ENCODE data around the gene CLIP2.
"Not testable (repeated sequence)": the region's sequence is repeated elsewhere in the genome, so short reads cannot be mapped to it uniquely, and the experiment has no call there.

CLIP2 gene

GRCh38 chr7:74365322-74366022 is 76.3 kb downstream of the CLIP2 start:
- DNase-seq (ENCODE audit: low read depth in 3 of 3, low spot score in 1 of 3): no peak

DNA sequence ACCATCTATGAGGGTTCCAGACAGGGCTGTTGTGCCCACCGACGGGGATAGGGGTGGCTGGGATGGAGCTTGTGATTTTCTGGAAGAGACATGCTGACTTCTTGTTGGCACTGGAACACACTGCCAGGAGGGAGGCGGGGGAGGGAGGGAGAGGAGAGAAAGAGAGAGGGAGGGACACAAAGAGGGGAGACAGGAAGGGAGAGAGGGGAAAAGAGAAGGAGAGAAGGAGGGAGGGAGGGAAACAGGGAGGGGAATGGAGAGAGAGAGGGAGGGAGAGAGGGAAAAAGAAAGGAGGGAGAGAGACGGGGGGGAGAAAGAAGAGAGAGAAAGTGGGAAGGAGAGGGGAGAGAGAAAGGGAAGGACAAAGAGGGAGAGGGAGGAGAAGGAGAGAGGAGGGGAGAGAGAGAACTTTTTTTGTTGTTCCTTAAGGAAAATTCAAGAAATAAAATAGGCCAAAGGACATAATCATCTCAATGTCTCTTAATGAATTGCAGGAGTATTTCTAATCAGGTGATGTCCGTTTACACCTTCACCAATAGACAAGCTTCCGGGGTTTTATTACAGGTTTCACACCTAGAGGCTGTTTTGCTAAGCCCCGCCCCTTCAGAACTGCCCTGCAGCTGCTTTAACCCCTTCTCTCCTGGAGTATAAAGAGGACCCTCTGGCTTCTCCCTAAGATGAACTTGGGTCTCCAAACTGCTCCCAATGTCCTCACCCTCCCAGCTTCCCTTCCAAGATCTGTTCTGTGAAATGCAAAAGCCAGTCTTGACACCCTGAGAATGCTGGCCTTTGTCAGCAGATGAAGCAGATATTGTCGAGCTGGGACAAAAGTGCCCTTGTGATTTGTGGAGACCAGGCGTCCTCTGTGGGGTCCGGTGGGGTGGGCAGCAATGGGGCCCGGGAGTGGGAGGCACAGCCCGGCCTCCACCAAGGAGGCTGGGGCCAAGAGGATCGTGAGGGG is 82.5 kb downstream of the CLIP2 start:
- DNase-seq (ENCODE audit: low read depth in 3 of 3, low spot score in 1 of 3): no peak

- no peak for DNase-seq (ENCODE audit: low read depth in 3 of 3, low spot score in 1 of 3)
These were observed 83.4 kb downstream of the CLIP2 start for GRCh38 chr7:74372511-74373111.

- no peak for DNase-seq (ENCODE audit: low read depth in 3 of 3, low spot score in 1 of 3)
These were observed 84.3 kb downstream of the CLIP2 start for GRCh38 chr7:74373536-74373935.

DNA sequence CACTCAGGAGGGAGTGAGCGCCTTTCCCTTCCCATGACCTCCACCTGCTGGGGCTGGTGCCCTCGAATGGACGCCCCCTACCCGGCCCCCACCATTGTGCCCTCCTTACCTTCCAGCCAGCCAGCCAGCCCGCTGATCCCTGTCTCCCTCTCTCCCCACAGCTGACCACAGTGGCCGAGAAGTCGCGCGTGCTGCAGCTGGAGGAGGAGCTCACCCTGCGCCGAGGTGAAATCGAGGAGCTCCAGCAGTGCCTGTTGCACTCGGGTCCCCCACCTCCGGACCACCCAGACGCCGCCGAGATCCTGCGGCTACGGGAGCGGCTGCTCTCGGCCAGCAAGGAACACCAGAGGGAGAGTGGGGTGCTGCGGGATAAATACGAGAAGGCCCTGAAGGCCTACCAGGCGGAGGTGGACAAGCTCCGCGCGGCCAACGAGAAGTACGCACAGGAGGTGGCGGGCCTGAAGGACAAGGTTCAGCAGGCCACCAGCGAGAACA is 86.6 kb downstream of the CLIP2 start:
- no peak for DNase-seq (ENCODE audit: low read depth in 3 of 3, low spot score in 1 of 3)

DNA sequence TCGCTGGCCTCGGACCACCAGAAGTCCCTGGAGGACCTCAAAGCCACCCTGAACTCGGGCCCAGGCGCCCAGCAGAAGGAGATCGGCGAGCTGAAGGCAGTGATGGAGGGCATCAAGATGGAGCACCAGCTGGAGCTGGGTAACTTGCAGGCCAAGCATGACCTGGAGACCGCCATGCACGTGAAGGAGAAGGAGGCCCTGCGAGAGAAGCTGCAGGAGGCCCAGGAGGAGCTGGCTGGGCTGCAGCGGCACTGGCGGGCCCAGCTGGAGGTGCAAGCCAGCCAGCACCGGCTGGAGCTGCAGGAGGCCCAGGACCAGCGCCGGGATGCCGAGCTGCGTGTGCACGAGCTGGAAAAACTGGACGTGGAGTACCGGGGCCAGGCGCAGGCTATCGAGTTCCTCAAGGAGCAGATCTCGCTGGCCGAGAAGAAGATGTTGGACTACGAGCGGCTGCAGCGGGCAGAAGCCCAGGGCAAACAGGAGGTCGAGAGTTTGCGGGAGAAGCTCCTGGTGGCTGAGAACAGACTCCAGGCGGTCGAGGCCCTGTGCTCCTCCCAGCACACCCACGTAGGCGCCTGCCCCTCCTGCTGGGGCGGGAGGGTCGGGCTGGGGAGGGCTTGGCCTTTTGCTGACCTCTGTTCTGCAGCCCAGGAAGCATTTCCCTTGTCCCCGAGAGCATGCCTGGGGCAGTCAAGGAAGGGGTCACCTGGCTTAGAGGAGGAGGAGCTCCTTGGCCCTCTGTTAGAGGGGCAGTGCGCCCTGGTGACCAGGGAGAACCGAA is 87.2 kb downstream of the CLIP2 start:
- no peak for DNase-seq (ENCODE audit: low read depth in 3 of 3, low spot score in 1 of 3)

GRCh38 chr7:74379938-74380337 is 90.7 kb downstream of the CLIP2 start:
- no peak for DNase-seq (ENCODE audit: low read depth in 3 of 3, low spot score in 1 of 3)

DNA sequence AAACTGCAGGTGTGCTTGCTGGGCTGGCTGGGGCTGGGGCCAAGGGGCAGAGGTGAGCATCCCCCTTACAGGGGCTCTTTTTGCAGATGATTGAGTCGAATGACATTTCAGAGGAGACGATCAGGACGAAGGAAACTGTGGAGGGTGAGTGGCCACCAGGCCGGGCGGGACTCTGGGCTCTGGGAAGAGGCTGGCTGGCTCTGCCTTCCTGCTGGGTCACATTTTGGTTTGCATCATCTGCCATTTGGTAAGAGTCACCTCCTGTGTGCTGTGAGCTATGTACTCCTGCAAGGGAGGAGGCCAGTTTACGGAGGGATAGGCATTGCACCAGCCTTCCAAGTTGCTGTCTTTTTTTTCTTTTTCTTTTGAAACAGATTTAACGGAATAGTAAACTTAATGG is 91.5 kb downstream of the CLIP2 start:
- no peak for DNase-seq (ENCODE audit: low read depth in 3 of 3, low spot score in 1 of 3)

DNA sequence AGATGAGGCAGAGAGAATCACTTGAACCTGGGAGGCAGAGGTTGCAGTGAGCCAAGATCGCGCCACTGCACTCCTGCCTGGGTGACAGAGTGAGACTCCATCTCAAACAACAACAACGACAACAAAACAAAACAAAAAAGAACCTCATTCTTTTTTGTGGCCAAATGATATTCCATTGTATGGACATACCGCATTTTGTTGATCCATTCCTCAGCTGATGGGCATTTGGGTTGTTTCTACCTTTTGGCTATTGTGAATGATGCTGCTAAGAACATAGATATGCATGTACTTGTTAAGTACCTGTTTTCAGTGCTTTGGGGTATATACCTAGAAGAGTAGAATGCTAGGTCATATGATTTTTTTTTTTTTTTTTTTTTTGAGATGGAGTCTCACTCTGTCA is 94.9 kb downstream of the CLIP2 start:
- DNase-seq (ENCODE audit: low read depth in 3 of 3, low spot score in 1 of 3): not testable (repeated sequence)

GRCh38 chr7:74384854-74385253 is 95.6 kb downstream of the CLIP2 start:
- not testable (repeated sequence) for DNase-seq (ENCODE audit: low read depth in 3 of 3, low spot score in 1 of 3)

DNA sequence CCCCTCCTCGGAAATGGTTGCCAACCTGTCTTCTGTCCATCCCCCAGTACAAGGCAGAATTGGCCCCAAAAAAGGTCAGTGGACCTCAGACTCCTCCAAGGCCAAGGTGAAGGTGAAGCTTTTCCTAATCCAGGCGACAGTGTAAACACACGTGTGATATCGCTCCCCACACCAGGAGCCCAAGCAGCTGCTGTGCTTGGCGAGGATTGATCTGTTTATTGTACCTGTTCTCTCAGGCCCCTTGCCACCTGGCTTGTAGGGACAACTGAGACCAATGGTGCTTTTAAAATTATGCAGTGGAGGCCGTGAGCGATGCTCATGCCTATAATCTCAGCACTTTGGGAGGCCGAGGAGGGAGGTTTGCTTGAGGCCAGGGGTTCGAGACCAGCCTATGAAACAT is 98.4 kb downstream of the CLIP2 start:
- no peak for DNase-seq (ENCODE audit: low read depth in 3 of 3, low spot score in 1 of 3)

- DNase-seq (ENCODE audit: low read depth in 3 of 3, low spot score in 1 of 3): no peak
These were observed 99.7 kb downstream of the CLIP2 start for GRCh38 chr7:74388880-74389415.

- DNase-seq (ENCODE audit: low read depth in 3 of 3, low spot score in 1 of 3): not testable (repeated sequence)
These were observed 104.5 kb downstream of the CLIP2 start for GRCh38 chr7:74393722-74394121.

- not testable (repeated sequence) for DNase-seq (ENCODE audit: low read depth in 3 of 3, low spot score in 1 of 3)
These were observed 105.4 kb downstream of the CLIP2 start for GRCh38 chr7:74394601-74395000.

DNA sequence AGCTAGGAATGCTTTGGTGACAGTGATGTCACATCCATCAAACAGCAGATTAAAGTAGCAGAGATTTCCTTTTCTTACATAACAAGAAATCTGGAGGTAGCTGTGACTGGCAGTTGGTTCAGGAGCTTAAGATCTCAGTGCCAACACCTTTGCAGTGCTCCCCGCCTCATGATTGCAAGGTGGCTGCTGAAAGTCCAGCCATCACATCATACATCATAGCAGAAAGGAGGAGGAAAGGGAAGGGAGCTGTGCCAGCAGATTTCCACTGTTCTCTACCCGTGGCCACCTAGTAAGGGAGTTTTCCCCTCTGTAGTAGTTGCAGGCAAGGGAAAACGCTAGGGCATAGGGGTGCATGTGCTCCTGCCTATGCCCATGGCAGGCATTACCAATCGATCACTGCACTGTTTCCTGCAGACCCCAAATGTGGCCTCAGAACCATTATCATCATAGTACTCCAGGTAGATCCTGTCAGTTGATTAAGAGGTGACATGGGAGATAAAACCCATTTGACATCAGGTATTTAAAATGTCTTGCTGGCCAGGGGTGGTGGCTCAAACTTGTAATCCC is 106.6 kb downstream of the CLIP2 start:
- no peak for DNase-seq (ENCODE audit: low read depth in 3 of 3, low spot score in 1 of 3)

GRCh38 chr7:74396993-74397392 is 107.8 kb downstream of the CLIP2 start:
- DNase-seq (ENCODE audit: low read depth in 3 of 3, low spot score in 1 of 3): no peak

- DNase-seq (ENCODE audit: low read depth in 3 of 3, low spot score in 1 of 3): no peak
These were observed 109.2 kb downstream of the CLIP2 start for GRCh38 chr7:74398426-74398825.

GRCh38 chr7:74399006-74399405 is 109.8 kb downstream of the CLIP2 start:
- no peak for DNase-seq (ENCODE audit: low read depth in 3 of 3, low spot score in 1 of 3)

DNA sequence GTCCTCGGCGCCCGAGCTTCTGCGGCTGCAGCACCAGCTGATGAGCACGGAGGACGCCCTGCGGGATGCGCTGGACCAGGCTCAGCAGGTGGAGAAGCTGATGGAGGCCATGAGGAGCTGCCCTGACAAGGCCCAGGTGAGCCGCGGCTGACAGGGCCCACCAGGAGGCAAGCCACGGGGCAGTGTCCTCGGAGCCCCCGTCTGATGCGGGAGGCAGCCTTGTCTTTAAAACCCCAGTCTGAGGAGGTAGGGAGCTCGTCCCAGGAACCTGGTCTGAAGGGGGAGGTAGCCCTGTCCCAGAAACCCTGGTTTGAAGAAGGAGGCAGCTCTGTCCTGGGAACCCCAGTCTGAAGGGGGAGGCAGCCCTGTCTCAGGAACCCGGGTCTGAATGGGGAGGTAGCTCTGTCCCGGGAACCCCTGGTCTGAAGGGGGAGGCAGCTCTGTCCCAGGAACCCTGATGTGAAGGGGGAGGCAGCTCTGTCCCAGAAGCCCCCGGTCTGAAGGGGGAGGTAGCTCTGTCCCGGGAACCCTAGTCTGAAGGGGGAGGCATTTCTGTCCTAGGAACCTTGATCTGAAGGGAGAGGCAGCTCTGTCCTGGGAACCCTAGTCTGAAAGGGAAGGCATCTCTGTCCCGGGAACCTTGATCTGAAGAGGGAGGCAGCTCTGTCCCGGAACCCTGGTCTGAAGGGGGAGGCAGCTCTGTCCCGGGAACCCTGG is 111.4 kb downstream of the CLIP2 start:
- DNase-seq (ENCODE audit: low read depth in 3 of 3, low spot score in 1 of 3): no peak

Data from stimulated activated CD4-positive, alpha-beta T cell treated with anti-CD3 and anti-CD28 coated beads, TNF-alpha, amount 100 ng/mL, for 1 hour (primary cell).